Measurements from ENCODE around the gene UCHL3. TPM values are rescaled to one million over a fixed set of nuclear protein-coding genes. Genes with fewer than 3 reads are reported as not detected.

UCHL3 gene
- total and polyA plus RNA-seq, 2 donors (not counting 3 experiments of a cell fraction or from before 2014, with no cell fraction given) = 31.3 to 46.8 TPM

GRCh38 chr13:75579529-75579928, 29.9 kb downstream of the UCHL3 start:
- TF ChIP-seq JUN (IDR thresholded peaks at IDR 0.05; ENCODE audit: borderline replicate concordance, insufficient read depth, insufficient read length, low read depth) (no peak), POLR2AphosphoS5 (IDR thresholded peaks at IDR 0.05; ENCODE audit: insufficient read depth, low read depth, low read length) (no peak), GATA2 (IDR thresholded peaks at IDR 0.05; ENCODE audit: insufficient read depth, insufficient read length, low read depth, low read length) (no peak), MAX (IDR thresholded peaks at IDR 0.05; ENCODE audit: insufficient read depth, insufficient read length) (no peak), FOS (IDR thresholded peaks at IDR 0.05; ENCODE audit: borderline replicate concordance, insufficient read depth, low read length) (no peak), POLR2A (IDR thresholded peaks at IDR 0.05; ENCODE audit: low read depth, low read length) (no peak), CTCF (IDR thresholded peaks at IDR 0.05; ENCODE audit: extremely low read depth in 1 of 2, insufficient read depth in 1 of 2, low read depth in 1 of 2, low read length in 2 of 2) (no peak), MYC (IDR thresholded peaks at IDR 0.05; ENCODE audit: low read depth, low read length) (no peak), EZH2 (IDR thresholded peaks at IDR 0.05; ENCODE audit: borderline replicate concordance, low read depth, low read length, severe bottlenecking) (no peak)
- no peak for DNase-seq (ENCODE audit: low read depth, low spot score)
- no peak overlapping the region for H2AFZ ChIP-seq (ENCODE audit: low read depth, low read length)
- intact Hi-C loops (cut with micrococcal nuclease) = no loop called here
- no peak overlapping the region for H3K4me2 ChIP-seq (ENCODE audit: insufficient read depth, low read length)
- BruUV-seq (replicated peaks) = no TSS peak
- dilution Hi-C loops (cut with MboI; ENCODE audit: extremely low pct_ligation_motif_present, low sequenced_read_pairs) = no loop called here
- H3K9me3 ChIP-seq (replicated peaks; ENCODE audit: control insufficient read depth, insufficient read depth, low read length) = no peaks in the 10 kb centered on the region
- H3K79me2 ChIP-seq (ENCODE audit: control insufficient read depth, insufficient read depth, low read length) = no peaks in the 10 kb centered on the region
- H3K36me3 ChIP-seq (ENCODE audit: control insufficient read depth in 2 of 2, extremely low read depth in 1 of 2, insufficient read depth in 2 of 2, low read length in 2 of 2) = peaks cover 0 to 2% of the 10 kb centered on the region in 2 experiments
- no peaks in the 10 kb centered on the region for H3K4me1 ChIP-seq (ENCODE audit: control insufficient read depth, extremely low read depth, insufficient read depth, low read length)
- H4K20me1 ChIP-seq (replicated peaks; ENCODE audit: control insufficient read depth, extremely low read depth, insufficient read depth, low read length) = peaks cover 2% of the 10 kb centered on the region
- no peak overlapping the region for H3K27ac ChIP-seq (ENCODE audit: insufficient read depth, low read depth, low read length)
- no peak overlapping the region for H3K4me3 ChIP-seq (replicated peaks in 1 of 3; ENCODE audit: insufficient read depth in 1 of 3, low read depth in 1 of 3, low read length in 3 of 3)
- no peak for FAIRE-seq
- H3K27me3 ChIP-seq (ENCODE audit: control insufficient read depth in 2 of 2, insufficient read depth in 2 of 2, low read length in 2 of 2) = no peaks in the 10 kb centered on the region
- H3K9ac ChIP-seq (replicated peaks; ENCODE audit: extremely low read depth, insufficient read depth, low read length) = no peak overlapping the region
- POLR2A ChIA-PET = no interaction called here
- CTCF ChIA-PET = interaction anchor here (1.1 kb wide), 1 partner anchor 8 kb away, joined by 3 read pairs; no protein-coding TSS in a partner anchor
- H3K9me1 ChIP-seq (replicated peaks; ENCODE audit: control insufficient read depth, extremely low read depth, insufficient read depth, low read length) = no peaks in the 10 kb centered on the region
